Uterus (tissue), 4 donors: ENCODE data around the gene IVD. TPM values are rescaled to one million over a fixed set of nuclear protein-coding genes. Genes with fewer than 3 reads are reported as not detected.

Source experiments
- DNase-seq, 2 donors: peaks; one replicate each; pipeline ENCODE4 v3.0.0-alpha.2; 2019 to 2020
- H3K27ac ChIP-seq, 2 donors: fragments of 200-600 bp; sonication (generic); 1 replicate in 1 of 2; 2 replicates in 1 of 2; pipeline ENCODE4 v1.5.1; 2016 to 2018
- H3K27me3 ChIP-seq, 2 donors: fragments of 200-600 bp; sonication (generic); one replicate each; pipeline ENCODE4 v1.5.1; 2018 to 2019; ENCODE audit warnings: control low read depth in 1 of 2
- H3K36me3 ChIP-seq, 2 donors: fragments of 200-600 bp; sonication (generic); one replicate each; pipeline ENCODE4 v1.5.1; 2019; ENCODE audit warnings: control low read depth in 1 of 2
- H3K4me1 ChIP-seq, 2 donors: fragments of 200-600 bp; sonication (generic); one replicate each; pipeline ENCODE4 v1.5.1; 2018 to 2019; ENCODE audit warnings: control low read depth in 1 of 2
- H3K4me3 ChIP-seq, 2 donors: fragments of 200-600 bp; sonication (generic); 1 replicate in 1 of 2; 2 replicates in 1 of 2; pipeline ENCODE4 v1.5.1; 2018 to 2019; ENCODE audit warnings: mild to moderate bottlenecking in 1 of 2
- H3K9me3 ChIP-seq, 2 donors: fragments of 200-600 bp; sonication (generic); one replicate each; pipeline ENCODE4 v1.5.1; 2019; ENCODE audit warnings: control low read depth in 1 of 2
- CTCF ChIP-seq, 4 experiments: fragments of 200-600 bp in 2 of 4; fragments of 450-650 bp in 2 of 4; sonication (generic) in 2 of 4; IDR thresholded peaks; one replicate each; pipeline ENCODE4 v1.5.1; 2016 to 2019; ENCODE audit warnings: antibody characterized with exemption in 4 of 4, mild to moderate bottlenecking in 2 of 4, moderate library complexity in 1 of 4
- POLR2A ChIP-seq, 2 donors: fragments of 450-650 bp; IDR thresholded peaks; one replicate each; pipeline ENCODE4 v1.6.1; 2016; ENCODE audit warnings: antibody characterized with exemption in 2 of 2, mild to moderate bottlenecking in 1 of 2, moderate library complexity in 1 of 2
- intact Hi-C: fragments of 100-400 bp; cut with DNase I; formaldehyde crosslinking; loops from one replicate; pipeline ENCODE4 v1.15.1; 2023; ENCODE audit warnings: low total_unique reads
- total RNA-seq, 4 donors: library from RNA; depleted of rRNA in 3 of 4; stranded (reverse); fragments of >200 nt in 3 of 4; gene quantifications; one replicate each; pipeline versions ENCODE4 v1.1.0 to v1.2.4, GENCODE V29; 2014 to 2023
- donor health status: DM: yes; HTN: yes; CAD: no.

IVD gene
- total RNA-seq, 4 donors from 2014 or later = 66.5 to 203 (median 83.7) TPM

- Histone ChIP-seq H3K36me3 (no peaks in the 10 kb centered on the region), H3K4me1 (peaks cover 0 to 8% of the 10 kb centered on the region in 2 donors), H3K27me3 (no peaks in the 10 kb centered on the region), H3K9me3 (no peaks in the 10 kb centered on the region), H3K27ac (no peak overlapping the region), H3K4me3 (no peak overlapping the region)
- no peak for TF ChIP-seq CTCF (IDR thresholded peaks at IDR 0.05)
- TF ChIP-seq POLR2A (IDR thresholded peaks at IDR 0.05) = no peak
- intact Hi-C loops = no loop called here
- no peak for DNase-seq
Measured at GRCh38 chr15:40454904-40455391, 49.4 kb downstream of the IVD start.

- no peak overlapping the region for H3K4me3 ChIP-seq
- intact Hi-C loops = no loop called here
- H3K4me1 ChIP-seq = peaks cover 0 to 8% of the 10 kb centered on the region in 2 donors
- H3K9me3 ChIP-seq = no peaks in the 10 kb centered on the region
- H3K27me3 ChIP-seq = no peaks in the 10 kb centered on the region
- no peak for DNase-seq
- H3K27ac ChIP-seq = no peak overlapping the region
- H3K36me3 ChIP-seq = no peaks in the 10 kb centered on the region
- no peak for TF ChIP-seq CTCF (IDR thresholded peaks at IDR 0.05)
- no peak for TF ChIP-seq POLR2A (IDR thresholded peaks at IDR 0.05)
Measured at GRCh38 chr15:40456299-40456712, 50.7 kb downstream of the IVD start.

- H3K4me1 ChIP-seq = peaks cover 0 to 8% of the 10 kb centered on the region in 2 donors
- intact Hi-C loops = no loop called here
Measured at GRCh38 chr15:40456738-40457137, 51.1 kb downstream of the IVD start.

GRCh38 chr15:40458495-40459371 lies 53.1 kb downstream of the IVD start:
- H3K27me3 ChIP-seq = no peaks in the 10 kb centered on the region
- H3K4me3 ChIP-seq = no peak overlapping the region
- TF ChIP-seq CTCF (IDR thresholded peaks at IDR 0.05) = no peak
- TF ChIP-seq POLR2A (IDR thresholded peaks at IDR 0.05) = no peak
- no peak for DNase-seq
- no peaks in the 10 kb centered on the region for H3K9me3 ChIP-seq
- H3K36me3 ChIP-seq = no peaks in the 10 kb centered on the region
- H3K27ac ChIP-seq = no peak overlapping the region
- H3K4me1 ChIP-seq = peaks cover 0 to 7% of the 10 kb centered on the region in 2 donors
- intact Hi-C loops = no loop called here

More at GRCh38 chr15:40456738-40457137, 51.1 kb downstream of the IVD start:
- Histone ChIP-seq H3K36me3 (no peaks in the 10 kb centered on the region), H3K27me3 (no peaks in the 10 kb centered on the region), H3K27ac (no peak overlapping the region), H3K9me3 (no peaks in the 10 kb centered on the region), H3K4me3 (no peak overlapping the region)
- TF ChIP-seq CTCF (IDR thresholded peaks at IDR 0.05) = no peak
- no peak for TF ChIP-seq POLR2A (IDR thresholded peaks at IDR 0.05)
- DNase-seq = no peak

- TF ChIP-seq POLR2A (IDR thresholded peaks at IDR 0.05) = no peak
- TF ChIP-seq CTCF (IDR thresholded peaks at IDR 0.05) = no peak
Measured at GRCh38 chr15:40459391-40460015, 53.9 kb downstream of the IVD start.

More at GRCh38 chr15:40459391-40460015, 53.9 kb downstream of the IVD start:
- Histone ChIP-seq H3K4me3 (no peak overlapping the region), H3K9me3 (no peaks in the 10 kb centered on the region), H3K4me1 (peaks cover 0 to 3% of the 10 kb centered on the region in 2 donors), H3K27ac (no peak overlapping the region), H3K27me3 (no peaks in the 10 kb centered on the region), H3K36me3 (no peaks in the 10 kb centered on the region)
- no peak for DNase-seq
- intact Hi-C loops = no loop called here
